Right forelimb (tissue), 1 donor: ENCODE results near the gene GSTM5.
"Not testable (repeated sequence)": the region's sequence is repeated elsewhere in the genome, so short reads cannot be mapped to it uniquely, and the experiment has no call there.

Experiments used
- DNase-seq: peaks from one replicate; pipeline ENCODE4 v3.0.0-alpha.2; 2018

GSTM5 gene

GRCh38 chr1:109762821-109763645 is 51.0 kb downstream of the GSTM5 start:
- no peak for DNase-seq

- DNase-seq = no peak
Observed at GRCh38 chr1:109763646-109764415, 51.8 kb downstream of the GSTM5 start, which contains the start of gene EPS8L3. TSS of gene EPS8L3 (minus strand) at chr1:109763923. CDS start at chr1:109761749, 2,174 bp downstream.

- DNase-seq = no peak
Observed at GRCh38 chr1:109764561-109765482, 52.8 kb downstream of the GSTM5 start.

- no peak for DNase-seq
Observed at GRCh38 chr1:109765483-109765815, 53.4 kb downstream of the GSTM5 start.

GRCh38 chr1:109765896-109766615 is 54.0 kb downstream of the GSTM5 start:
- DNase-seq = no peak

GRCh38 chr1:109766991-109767636 is 55.1 kb downstream of the GSTM5 start:
- not testable (repeated sequence) for DNase-seq
